AG09319 (cell line): ENCODE measurements around the gene ZNF141.

Experiments
- DNase-seq: peaks from one replicate; pipeline ENCODE4 v3.0.0-alpha.2; 2010; ENCODE audit warnings: low read depth; ENCODE audit errors: extremely low read depth
- TF ChIP-seq, protein P1 (sequence below): IDR thresholded peaks from 2 replicates; pipeline ENCODE4 v1.5.1; 2011; ENCODE audit warnings: low read depth, mild to moderate bottlenecking, inconsistent platforms, low read length, moderate library complexity

Gene ZNF141

GRCh38 chr4:338759-339097, 1.1 kb downstream of the ZNF141 start:
- TF ChIP-seq, protein P1, sequence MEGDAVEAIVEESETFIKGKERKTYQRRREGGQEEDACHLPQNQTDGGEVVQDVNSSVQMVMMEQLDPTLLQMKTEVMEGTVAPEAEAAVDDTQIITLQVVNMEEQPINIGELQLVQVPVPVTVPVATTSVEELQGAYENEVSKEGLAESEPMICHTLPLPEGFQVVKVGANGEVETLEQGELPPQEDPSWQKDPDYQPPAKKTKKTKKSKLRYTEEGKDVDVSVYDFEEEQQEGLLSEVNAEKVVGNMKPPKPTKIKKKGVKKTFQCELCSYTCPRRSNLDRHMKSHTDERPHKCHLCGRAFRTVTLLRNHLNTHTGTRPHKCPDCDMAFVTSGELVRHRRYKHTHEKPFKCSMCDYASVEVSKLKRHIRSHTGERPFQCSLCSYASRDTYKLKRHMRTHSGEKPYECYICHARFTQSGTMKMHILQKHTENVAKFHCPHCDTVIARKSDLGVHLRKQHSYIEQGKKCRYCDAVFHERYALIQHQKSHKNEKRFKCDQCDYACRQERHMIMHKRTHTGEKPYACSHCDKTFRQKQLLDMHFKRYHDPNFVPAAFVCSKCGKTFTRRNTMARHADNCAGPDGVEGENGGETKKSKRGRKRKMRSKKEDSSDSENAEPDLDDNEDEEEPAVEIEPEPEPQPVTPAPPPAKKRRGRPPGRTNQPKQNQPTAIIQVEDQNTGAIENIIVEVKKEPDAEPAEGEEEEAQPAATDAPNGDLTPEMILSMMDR, result no peak
- DNase-seq, result no peak

GRCh38 chr4:340011-340410, 2.4 kb downstream of the ZNF141 start:
- TF ChIP-seq, protein P1, result no peak
- no peak for DNase-seq

DNA sequence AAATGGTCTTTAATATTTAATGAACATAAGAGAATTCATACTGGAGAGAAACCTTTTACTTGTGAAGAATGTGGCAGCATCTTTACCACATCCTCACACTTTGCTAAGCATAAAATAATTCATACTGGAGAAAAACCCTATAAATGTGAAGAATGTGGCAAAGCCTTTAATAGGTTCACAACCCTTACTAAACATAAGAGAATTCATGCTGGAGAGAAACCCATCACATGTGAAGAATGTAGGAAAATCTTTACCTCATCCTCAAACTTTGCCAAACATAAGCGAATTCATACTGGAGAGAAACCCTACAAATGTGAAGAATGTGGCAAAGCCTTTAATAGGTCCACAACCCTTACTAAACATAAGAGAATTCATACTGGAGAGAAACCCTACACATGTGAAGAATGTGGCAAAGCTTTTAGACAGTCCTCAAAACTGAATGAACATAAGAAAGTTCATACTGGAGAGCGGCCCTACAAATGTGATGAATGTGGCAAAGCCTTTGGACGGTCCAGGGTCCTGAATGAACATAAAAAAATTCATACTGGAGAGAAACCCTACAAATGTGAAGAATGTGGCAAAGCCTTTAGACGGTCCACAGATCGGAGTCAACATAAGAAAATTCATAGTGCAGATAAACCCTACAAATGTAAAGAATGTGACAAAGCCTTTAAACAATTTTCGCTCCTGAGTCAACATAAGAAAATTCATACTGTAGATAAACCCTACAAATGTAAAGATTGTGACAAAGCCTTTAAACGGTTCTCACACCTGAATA, 35.6 kb downstream of the ZNF141 start:
- TF ChIP-seq, protein P1, result no peak

DNA sequence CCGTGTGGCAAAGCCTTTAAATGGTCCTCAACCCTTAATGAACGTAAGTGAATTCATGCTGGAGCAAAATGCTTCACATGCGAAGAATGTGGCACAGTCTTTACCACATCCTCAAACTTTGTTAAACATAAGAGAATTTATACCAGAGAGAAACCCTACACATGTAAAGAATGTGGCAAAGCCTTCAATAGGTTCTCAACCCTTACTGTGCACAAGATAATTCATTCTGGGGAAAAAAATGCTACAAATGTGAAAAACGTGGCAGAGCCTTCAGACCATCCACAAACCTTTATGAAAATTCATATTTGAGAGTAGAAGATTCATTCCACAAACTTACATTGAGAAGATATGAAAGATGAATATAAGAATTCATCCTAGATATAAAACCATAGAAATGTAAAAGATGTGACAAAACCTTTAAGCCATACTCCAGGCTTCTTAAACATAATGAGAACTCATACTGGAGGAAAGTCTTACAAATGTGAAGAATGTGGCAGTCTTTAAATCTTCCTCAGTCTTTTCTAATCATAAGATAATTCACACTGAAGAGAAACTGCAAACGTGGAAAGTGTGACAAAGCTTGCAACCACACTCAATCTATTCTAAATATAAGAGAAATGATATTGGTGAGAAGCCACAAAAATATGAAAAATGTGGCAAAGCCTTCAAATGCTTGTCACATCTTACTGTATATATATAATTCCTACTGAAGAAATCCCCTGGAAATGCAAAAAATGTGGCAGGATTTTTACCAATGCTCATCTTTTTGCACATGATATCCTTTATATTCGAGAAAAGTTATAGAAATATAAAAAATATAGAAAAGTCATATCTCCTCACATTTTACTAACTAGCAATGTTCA, 36.9 kb downstream of the ZNF141 start:
- DNase-seq, result no peak
- TF ChIP-seq, protein P1, result no peak

More for the DNA sequence above, 35.6 kb downstream of the ZNF141 start:
- DNase-seq, result no peak

- no peak for DNase-seq
- TF ChIP-seq, protein P1, result no peak
Measured at GRCh38 chr4:384311-385010, 46.8 kb downstream of the ZNF141 start.

DNA sequence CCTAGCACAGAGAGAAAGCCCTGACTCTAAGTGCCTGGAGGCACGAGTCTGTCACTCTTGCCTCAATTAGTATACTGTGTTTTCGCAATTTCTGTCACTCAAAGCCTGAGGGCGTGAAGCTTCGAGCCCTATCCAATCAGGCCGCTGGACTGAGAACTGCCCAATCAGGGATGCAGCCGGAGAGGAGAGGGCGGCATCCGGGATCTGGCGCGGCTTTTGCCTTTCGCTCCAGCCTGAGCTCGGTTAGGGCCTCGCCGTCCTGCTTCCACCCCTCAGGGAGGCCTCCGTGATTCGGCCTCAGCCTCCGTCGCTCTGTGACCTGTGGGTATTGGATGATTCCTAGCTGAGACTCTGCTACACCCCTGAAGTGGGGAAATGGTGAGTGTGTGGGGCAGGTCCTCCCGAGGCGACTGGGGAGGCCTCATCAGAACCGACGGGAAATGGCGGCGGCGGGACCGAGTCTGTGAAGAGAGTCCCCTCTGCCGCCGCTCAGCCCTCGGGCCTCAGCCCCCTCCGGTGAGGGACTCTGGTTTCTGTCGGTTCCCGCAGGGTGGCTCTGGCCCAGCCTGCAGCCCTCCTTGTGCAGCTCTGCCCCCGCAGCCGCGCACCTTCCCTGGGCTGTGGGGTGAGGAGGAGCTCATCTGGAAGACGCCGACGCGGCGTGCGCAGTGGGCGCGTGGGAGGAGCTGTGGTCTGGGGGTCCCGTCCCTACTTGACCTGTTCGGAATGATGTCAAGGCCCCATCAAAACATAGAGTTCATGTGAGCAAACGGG, 48.5 kb downstream of the ZNF141 start:
- DNase-seq, result no peak
- TF ChIP-seq, protein P1, result no peak
